IPS-20b (cell line): ENCODE results near the gene CFAP46.
A peak's percentile ranks its signal among the peaks of the same experiment; 100 is the strongest.

ENCODE experiments used
- H3K27ac ChIP-seq: one replicate; pipeline ENCODE4 v1.5.1; 2013; ENCODE audit warnings: low read length
- H3K27me3 ChIP-seq: 2 replicates; pipeline ENCODE4 v1.6.1; 2013; ENCODE audit warnings: mild to moderate bottlenecking, low read length, inconsistent platforms; ENCODE audit not compliant: insufficient read depth
- H3K36me3 ChIP-seq: 2 replicates; pipeline ENCODE4 v1.6.1; 2013; ENCODE audit warnings: low read depth, mild to moderate bottlenecking, inconsistent platforms, low read length, moderate library complexity; ENCODE audit not compliant: insufficient read depth
- H3K4me1 ChIP-seq: 2 replicates; pipeline ENCODE4 v1.6.1; 2013; ENCODE audit warnings: mild to moderate bottlenecking, control low read depth, inconsistent platforms, low read length, moderate library complexity; ENCODE audit not compliant: insufficient read depth
- H3K4me3 ChIP-seq: 2 replicates; pipeline ENCODE4 v1.5.1; 2013; ENCODE audit warnings: mild to moderate bottlenecking, low read length, inconsistent platforms
- H3K9ac ChIP-seq: 2 replicates; pipeline ENCODE4 v1.6.1; 2013; ENCODE audit warnings: low read depth, mild to moderate bottlenecking, inconsistent platforms, low read length, moderate library complexity
- H3K9me3 ChIP-seq: 2 replicates; pipeline ENCODE4 v1.6.1; 2013; ENCODE audit warnings: mild to moderate bottlenecking, low read depth, low read length, inconsistent platforms; ENCODE audit not compliant: insufficient read depth

Gene CFAP46

DNA sequence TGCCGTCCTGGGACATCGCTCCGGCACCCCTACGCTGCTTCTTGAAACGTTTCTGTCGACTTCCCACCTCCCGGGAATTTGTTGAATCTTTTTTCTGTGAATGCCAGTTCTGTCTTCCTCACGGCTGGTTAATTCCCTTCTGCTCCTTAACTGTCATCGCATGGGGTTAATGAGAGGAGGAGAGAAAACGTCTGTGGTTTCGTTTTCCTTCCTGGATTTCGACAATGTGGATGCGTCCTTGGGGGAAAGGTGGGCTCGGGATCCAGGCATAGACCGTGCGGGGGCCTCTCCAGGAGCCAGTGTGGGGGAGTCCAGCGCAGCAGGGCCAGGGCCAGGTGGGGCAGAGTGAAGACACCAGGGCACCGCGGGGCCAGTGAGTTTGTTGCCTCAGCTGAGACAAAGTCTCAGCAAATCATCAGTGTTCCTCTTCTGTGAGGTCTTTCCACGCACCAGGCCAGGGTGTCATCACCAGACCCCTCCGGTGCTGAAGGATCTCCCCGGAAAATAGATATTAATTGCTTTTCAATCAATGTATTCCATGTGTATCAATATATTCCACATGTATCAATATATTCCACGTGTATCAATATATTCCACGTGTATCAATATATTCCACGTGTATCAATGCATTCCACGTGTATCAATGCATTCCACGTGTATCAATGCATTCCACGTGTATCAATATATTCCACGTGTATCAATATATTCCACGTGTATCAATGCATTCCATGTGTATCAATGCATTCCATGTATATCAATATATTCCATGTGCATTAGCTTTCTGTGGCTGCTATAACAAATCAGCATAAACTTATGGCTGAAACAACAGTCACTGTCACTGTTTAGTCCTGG lies 33.7 kb upstream of the CFAP46 start:
- Histone ChIP-seq H3K9ac (no peak overlapping the region), H3K4me3 (no peak overlapping the region), H3K36me3 (no peaks in the 10 kb centered on the region), H3K9me3 (no peaks in the 10 kb centered on the region), H3K27me3 (peaks cover 11% of the 10 kb centered on the region; the same call in 1 of the 2 replicates), H3K4me1 (peaks cover 11% of the 10 kb centered on the region; the same call in 1 of the 2 replicates), H3K27ac (no peak overlapping the region)

DNA sequence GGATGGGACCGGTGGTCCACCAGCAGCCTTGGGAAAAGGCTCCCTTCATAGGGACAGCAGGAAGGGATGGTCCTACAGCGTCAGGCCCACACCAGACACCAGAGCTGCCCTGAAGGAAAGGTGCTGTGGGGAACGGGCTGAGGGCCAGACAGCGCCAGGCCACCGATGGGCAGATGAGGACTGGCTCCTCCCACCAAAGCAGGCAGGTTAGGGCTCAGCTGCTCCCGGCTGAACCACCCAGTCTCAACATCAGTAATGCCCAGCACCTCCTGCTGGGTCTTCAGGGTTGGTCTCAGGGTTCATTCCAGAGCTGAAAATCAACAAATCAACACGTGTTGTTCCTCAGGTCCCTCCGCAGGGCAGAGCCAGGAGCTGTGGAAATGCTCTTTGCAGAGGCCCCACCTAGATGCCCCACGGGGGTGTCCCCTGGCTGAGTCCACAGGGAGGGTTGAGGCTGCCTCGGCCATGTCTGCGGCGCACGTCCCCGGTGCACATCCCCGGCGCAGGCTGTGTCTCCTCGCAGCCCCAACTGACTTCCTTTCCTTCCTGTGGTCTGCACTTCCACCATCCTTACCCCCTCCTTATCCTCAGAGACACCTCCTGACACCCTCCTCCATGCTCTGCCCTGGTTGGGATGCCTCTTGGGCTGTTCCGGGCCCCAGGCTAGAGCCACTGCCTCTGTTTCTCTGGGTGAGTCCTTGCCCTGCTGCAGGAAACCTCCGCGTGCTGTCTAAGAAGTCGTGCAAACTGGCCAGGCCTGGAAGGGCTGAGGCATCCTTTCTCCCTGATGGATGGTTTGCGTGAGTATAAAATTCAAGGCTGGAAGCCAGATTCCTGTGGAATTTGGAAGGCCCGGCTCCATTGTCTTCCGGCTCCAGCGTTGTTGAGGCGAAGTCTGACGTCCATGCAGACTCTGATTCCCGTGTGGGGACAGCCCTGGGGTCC lies 32.8 kb upstream of the CFAP46 start:
- peaks cover 12% of the 10 kb centered on the region; the same call in 1 of the 2 replicates for H3K4me1 ChIP-seq
- H3K36me3 ChIP-seq = no peaks in the 10 kb centered on the region
- H3K27ac ChIP-seq = no peak overlapping the region
- H3K4me3 ChIP-seq = no peak overlapping the region
- no peaks in the 10 kb centered on the region for H3K9me3 ChIP-seq
- H3K9ac ChIP-seq = no peak overlapping the region
- peaks cover 11% of the 10 kb centered on the region; the same call in 1 of the 2 replicates for H3K27me3 ChIP-seq

DNA sequence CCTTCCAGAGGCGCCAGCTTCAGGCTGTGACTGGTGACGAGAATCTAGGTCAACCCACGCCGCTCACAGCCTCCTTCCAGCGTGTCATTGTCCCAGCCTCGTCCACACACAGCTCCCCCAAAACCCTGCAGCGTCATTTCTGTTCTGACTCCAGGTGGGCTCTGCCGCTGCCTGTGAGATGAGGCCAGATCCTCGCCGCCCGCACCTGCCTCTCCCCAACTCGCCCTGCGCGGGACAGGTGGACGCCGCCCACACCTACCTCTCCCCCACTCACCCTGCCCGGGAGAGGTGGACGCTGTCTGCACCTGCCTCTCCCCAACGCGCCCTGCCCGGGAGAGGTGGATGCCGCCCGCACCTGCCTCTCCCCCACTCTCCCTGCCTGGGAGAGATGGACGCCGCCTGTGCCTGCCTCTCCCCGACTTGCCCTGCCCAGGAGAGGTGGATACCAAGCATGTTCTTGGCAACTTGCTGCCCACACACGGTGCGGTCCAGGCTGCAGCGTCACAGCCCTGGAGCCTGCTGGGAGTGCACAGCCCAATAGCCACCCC lies 32.0 kb upstream of the CFAP46 start:
- peaks cover 11% of the 10 kb centered on the region; the same call in 1 of the 2 replicates for H3K27me3 ChIP-seq
- no peak overlapping the region for H3K4me3 ChIP-seq
- H3K36me3 ChIP-seq = no peaks in the 10 kb centered on the region
- no peaks in the 10 kb centered on the region for H3K9me3 ChIP-seq
- H3K4me1 ChIP-seq = peaks cover 12% of the 10 kb centered on the region; the same call in 1 of the 2 replicates
- H3K9ac ChIP-seq = no peak overlapping the region
- H3K27ac ChIP-seq = no peak overlapping the region

DNA sequence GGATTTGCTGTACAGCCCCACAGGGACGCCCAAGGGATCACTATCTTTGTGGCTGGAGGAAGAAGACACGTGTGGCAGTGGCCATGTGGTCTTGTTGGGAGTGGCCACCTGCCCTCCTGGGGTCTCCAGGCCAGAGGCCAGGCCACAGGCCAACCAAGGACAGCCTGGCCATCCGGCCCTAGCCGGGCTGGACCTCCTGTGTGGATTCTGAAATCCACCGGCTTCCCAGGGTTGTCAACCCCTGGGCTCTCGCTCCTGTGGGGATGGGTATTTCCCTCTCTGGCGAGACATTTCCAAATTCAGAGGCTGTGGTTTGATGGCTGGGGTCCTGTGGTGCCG lies 31.5 kb upstream of the CFAP46 start:
- Histone ChIP-seq H3K4me3 (no peak overlapping the region), H3K27me3 (peaks cover 11% of the 10 kb centered on the region; the same call in 1 of the 2 replicates), H3K36me3 (no peaks in the 10 kb centered on the region), H3K9ac (no peak overlapping the region), H3K9me3 (no peaks in the 10 kb centered on the region), H3K4me1 (peaks cover 12% of the 10 kb centered on the region; the same call in 1 of the 2 replicates), H3K27ac (no peak overlapping the region)

DNA sequence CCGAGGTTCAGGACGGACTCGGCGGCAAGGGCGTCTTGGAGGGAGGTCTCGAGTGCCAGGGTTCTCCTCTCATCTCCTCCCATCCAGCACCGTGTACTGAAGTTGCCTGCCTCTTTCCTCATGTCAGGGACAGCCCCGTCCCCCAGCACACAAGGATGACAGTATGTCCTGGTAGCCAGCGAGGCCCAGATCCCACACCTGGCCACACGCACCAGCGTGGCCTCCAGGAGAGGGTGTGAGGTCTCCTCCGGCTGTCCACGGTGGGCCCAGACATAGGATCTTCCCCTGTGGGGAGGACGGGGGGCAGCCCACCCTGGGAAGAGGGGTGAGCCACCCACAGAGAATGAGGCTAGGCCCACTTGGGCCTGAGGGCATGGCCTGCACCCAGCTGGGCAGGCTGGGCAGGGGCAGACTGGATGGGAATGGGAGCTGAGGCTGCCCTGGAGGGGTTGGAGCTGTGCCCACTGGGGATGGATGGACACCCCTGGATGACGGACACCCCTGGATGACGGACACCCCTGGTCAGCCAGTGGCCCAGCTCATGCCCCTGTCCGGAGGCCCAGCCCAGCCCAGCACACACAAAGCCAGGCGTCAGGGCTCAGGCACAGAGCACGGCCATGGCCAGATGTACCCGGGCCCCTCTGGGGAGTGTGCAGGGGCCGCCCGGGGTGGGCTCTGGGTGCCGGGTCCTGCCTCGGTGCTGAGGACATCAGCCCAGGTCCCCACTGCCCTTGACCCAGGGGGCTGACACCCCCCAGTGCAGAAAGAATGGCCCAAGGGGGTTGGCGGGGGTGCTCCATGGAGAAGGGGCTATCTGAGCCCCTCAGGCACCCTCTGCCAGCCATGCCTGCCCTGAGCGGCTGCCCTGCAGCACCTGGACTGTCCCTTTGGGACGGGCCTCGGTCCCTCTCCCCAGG lies 30.9 kb upstream of the CFAP46 start:
- Histone ChIP-seq H3K4me1 (peaks cover 12% of the 10 kb centered on the region; the same call in 1 of the 2 replicates), H3K27me3 (peaks cover 11% of the 10 kb centered on the region; the same call in 1 of the 2 replicates)

DNA sequence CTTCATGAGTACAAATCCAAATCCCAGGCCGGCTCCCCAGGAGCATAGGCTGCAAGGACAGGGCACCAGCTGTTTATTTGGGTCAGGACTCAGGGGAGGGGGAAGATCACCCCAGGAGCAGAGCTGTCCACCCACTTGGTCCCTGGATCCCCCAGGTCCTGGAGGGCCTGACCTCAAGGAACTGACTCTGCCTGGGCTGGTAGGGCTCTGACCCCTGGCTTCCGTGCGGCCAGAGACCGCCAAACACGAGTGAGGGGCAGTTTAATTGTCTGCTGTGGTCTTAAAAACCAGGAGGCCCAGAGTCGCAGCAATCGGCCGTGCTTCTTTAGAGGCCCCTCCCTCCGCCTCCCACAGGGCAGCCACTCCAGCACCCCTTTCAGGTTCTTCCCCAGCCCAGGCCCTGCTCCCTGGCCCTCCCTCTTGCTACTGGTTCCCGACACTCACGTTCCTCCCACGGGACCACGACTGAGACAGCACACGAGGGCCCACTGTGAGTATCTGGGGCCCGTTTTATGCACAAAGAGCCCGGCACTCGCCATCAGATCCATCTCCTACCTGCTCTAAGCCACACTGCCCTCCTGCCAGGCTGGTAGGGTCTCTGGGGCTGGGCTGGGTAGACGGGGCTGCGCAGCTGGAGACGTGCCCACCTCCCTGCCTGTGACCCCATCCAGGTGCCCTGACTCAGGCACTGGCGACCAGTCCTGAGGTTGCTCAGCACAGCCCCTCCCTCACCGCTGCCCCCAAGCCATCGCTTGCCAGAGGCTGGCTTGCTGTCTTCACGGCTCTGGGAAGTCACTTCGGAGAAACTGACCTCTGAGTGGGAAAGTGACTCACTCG lies 30.0 kb upstream of the CFAP46 start:
- peaks cover 11% of the 10 kb centered on the region; the same call in 1 of the 2 replicates for H3K27me3 ChIP-seq
- no peaks in the 10 kb centered on the region for H3K36me3 ChIP-seq
- H3K4me3 ChIP-seq = peak overlapping the region; percentile 49; the same call in 1 of the 2 replicates
- no peak overlapping the region for H3K27ac ChIP-seq
- peaks cover 12% of the 10 kb centered on the region; the same call in 1 of the 2 replicates for H3K4me1 ChIP-seq
- no peaks in the 10 kb centered on the region for H3K9me3 ChIP-seq
- H3K9ac ChIP-seq = peak overlapping the region; percentile 37; the same call in 1 of the 2 replicates

More for the DNA sequence above, 30.9 kb upstream of the CFAP46 start:
- H3K36me3 ChIP-seq = no peaks in the 10 kb centered on the region
- H3K4me3 ChIP-seq = no peak overlapping the region
- no peaks in the 10 kb centered on the region for H3K9me3 ChIP-seq
- no peak overlapping the region for H3K9ac ChIP-seq
- no peak overlapping the region for H3K27ac ChIP-seq

DNA sequence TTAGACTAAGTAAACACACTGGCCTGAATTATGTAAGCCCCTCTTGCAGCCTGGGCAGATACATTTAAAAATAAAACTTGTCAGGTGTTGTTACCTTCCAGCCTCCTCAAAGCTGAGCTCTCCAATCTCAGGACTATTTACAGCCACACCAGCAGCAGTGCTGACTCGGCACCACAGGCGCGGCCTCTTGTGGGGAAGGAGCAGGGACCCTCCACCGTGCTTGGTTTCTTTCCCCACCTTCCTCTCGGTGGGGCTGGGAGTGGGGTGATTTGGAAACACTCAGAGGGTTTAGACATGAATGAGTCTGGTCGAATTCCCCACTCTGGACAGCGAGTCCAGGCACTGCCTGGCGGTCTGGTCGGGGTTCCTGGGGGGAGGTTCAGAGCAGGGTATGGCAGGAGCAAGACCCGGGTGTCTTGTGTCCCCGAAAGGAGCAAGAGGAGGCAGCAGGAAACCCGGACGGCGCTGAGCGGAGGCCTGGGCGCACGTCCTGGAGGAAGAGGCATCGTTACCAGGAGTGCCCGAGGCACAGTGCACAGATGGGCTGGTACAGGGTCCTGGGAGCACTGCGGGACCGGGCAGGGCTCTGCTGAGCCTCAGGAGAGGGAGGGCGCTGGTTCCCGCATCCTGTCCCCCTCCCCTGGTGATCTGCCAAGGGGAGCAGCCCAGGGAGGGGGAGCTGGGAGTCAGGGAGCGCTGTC lies 29.2 kb upstream of the CFAP46 start:
- H3K4me1 ChIP-seq = peaks cover 12% of the 10 kb centered on the region; the same call in 1 of the 2 replicates
- H3K9me3 ChIP-seq = no peaks in the 10 kb centered on the region
- peak overlapping the region; percentile 37; the same call in 1 of the 2 replicates for H3K9ac ChIP-seq
- H3K36me3 ChIP-seq = no peaks in the 10 kb centered on the region
- peak overlapping the region; percentile 49; the same call in 1 of the 2 replicates for H3K4me3 ChIP-seq
- H3K27ac ChIP-seq = no peak overlapping the region
- peaks cover 11% of the 10 kb centered on the region; the same call in 1 of the 2 replicates for H3K27me3 ChIP-seq

DNA sequence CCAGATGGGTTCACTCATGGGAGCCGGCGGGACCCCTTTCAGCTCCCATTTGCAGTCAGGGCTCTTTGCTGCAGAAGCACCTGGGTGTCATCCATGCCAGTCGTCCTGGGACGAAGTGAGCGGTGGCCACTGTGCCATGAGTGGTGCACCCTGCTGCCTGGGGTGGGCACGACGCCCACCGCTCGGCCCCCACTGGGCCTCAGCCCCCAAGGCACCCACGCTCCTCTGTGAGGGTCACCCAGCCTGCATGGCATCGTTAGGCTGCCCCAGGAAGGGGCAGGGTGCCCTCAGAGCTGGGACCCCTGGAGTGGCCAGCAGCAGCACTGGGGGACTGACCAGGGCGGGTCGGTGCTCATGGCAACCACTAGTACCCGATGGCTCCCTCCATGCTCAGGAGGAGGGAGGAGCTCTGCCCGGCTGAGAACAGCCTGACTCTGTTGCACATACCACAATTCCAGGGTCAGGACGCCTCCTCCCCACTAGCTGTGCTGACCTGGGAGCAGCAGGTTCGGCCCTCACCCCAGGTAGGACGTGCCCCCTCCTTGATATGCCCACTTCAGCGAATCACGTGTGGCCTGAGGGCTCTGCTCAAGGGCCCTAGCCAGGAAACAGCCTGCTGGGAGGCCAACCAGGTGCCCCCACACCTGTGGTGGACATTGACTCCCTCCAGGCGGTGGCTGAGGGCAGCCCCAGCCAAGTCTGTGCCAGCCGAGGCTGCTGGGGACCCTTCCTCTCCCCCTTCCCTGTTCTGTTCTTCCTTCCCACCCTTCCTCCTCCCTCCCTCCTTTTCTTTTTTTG lies 28.5 kb upstream of the CFAP46 start:
- no peak overlapping the region for H3K27ac ChIP-seq
- H3K4me3 ChIP-seq = no peak overlapping the region
- no peaks in the 10 kb centered on the region for H3K36me3 ChIP-seq
- no peak overlapping the region; the same call in 1 of the 2 replicates for H3K9ac ChIP-seq
- H3K9me3 ChIP-seq = no peaks in the 10 kb centered on the region
- peaks cover 11% of the 10 kb centered on the region; the same call in 1 of the 2 replicates for H3K27me3 ChIP-seq
- peaks cover 12% of the 10 kb centered on the region; the same call in 1 of the 2 replicates for H3K4me1 ChIP-seq

DNA sequence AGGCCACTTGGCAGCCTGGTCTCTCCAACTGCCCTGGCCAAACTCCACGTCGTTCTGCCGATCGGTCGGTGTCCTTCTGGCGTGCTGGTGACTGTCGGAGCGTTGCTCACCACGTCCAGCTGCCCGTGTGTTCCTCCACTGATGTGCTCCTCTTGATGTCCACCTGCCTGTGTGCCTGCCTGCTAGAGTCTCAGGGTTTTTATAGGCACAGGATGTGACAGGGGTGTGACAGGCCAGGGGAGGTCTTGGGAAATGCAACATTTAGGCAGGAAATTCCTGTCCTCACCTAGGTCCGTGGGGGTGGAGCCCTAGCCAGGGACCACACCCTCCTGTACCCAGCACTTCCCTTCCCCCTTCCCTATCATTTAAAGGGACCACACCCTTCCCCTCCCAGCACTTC lies 25.2 kb upstream of the CFAP46 start:
- Histone ChIP-seq H3K27ac (no peak overlapping the region), H3K4me1 (peaks cover 12% of the 10 kb centered on the region; the same call in 1 of the 2 replicates), H3K27me3 (peaks cover 22% of the 10 kb centered on the region; the same call in 1 of the 2 replicates), H3K9me3 (no peaks in the 10 kb centered on the region), H3K9ac (no peak overlapping the region), H3K4me3 (no peak overlapping the region), H3K36me3 (no peaks in the 10 kb centered on the region)
